RKO (cell line): ENCODE measurements around the gene EFNA1.
"Not testable (repeated sequence)": the region's sequence is repeated elsewhere in the genome, so short reads cannot be mapped to it uniquely, and the experiment has no call there.

Experiments
- DNase-seq: peaks from one replicate; pipeline ENCODE4 v3.0.0-alpha.2; 2016; ENCODE audit warnings: low spot score

The EFNA1 gene

DNA sequence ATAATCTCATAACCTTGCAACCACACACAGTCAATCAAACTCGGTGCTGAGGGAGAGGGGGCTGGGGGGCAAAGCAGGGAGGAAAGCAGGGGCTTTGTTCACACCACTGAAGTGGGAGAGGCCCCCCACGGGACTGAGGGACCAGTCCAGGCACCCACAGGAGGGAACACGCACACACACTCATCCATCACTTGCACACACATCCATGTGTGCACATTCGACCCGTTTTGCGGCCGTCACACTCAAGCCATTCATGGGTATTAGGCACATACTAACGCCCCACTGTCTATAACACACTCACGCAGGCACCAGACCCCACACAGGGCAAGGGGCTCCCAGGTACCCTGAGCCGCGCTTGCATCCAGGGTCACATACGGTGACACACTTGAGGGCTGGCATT is 35.0 kb upstream of the EFNA1 start:
- DNase-seq, result no peak

DNA sequence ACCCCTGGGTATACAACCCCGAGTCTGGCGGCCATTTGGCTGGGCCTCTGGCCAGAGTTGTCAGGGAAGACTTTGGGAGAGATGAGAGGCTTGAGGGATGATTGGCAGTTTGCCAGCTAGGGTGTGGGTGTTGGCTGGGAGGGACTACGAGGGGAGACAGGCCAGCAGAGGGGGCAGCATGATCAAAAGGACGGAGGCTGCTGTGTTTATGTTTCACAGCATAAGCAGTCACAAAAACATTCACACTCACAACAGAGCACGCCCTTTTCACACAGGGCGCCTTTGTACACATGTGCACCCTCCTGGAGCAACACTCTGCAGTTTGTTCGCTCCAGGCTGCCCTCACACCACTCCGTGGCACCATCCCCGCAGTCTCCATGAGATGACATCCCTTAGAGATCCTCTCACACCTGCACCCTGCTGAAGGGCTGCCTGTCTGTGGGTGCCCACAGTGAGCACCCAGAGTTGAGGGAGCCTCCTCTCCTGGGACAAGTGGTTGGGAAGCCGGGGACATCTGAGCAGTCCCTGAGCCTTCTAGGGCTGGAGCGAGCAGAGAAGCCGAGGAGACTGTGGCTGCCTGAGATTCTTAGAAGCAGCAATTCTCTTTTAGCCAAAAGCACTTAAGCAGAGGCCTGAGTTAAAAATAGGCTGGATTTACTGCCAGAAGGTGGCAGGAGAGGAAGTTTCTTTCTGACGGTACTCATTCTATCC is 33.6 kb upstream of the EFNA1 start:
- peak; percentile 64 for DNase-seq

DNA sequence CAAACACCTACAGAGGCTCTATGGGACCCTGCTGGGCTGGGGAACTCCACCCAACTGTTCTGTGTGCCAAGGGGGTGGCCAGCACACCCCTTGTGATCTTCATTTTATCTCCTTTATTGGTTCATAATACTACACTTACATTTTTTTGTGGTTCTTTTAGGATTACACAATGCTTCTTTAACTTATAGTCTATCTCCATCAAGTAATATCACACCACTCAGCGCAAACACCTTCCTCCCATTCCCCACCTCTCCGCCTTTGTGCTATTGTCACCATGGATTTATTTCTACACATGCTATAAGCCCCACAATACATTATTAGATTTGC is 33.1 kb upstream of the EFNA1 start:
- no peak for DNase-seq

DNA sequence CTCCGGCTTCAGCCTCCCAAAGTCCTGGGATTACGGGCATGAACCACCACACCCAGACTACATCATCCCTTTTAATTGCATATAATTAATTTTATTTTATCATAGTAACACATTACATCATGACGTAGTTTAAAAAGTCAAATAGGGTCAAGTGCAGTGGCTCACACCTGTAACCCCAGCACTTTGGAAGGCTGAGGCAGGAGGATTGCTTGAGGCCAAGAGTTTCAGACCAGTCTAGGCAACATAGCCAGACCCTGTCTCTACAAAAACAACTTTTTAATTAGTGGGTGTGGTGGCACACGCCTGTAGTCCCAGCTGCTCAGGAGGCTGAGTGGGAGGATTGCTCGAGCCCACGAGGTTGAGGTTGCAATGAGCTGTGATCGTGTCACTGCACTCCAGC is 28.3 kb upstream of the EFNA1 start:
- DNase-seq, result no peak

DNA sequence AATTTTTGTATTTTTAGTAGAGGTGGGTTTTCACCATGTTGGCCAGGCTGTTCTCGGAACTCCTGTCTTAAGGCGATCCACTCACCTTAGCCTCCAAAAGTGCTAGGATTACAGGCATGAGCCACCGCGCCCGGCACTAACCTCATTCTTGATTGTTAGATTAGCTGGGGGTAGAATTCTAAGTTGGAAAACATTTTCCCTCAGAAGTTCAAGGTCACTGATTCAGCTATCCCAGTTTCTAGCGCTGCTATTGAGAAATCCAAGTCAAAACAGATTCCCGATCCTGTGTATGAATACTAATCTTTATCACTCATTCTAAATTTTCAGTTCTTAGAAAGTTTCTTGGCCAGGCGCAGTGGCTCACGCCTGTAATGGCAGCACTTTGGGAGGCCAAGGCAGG is 24.4 kb upstream of the EFNA1 start:
- no peak for DNase-seq

DNA sequence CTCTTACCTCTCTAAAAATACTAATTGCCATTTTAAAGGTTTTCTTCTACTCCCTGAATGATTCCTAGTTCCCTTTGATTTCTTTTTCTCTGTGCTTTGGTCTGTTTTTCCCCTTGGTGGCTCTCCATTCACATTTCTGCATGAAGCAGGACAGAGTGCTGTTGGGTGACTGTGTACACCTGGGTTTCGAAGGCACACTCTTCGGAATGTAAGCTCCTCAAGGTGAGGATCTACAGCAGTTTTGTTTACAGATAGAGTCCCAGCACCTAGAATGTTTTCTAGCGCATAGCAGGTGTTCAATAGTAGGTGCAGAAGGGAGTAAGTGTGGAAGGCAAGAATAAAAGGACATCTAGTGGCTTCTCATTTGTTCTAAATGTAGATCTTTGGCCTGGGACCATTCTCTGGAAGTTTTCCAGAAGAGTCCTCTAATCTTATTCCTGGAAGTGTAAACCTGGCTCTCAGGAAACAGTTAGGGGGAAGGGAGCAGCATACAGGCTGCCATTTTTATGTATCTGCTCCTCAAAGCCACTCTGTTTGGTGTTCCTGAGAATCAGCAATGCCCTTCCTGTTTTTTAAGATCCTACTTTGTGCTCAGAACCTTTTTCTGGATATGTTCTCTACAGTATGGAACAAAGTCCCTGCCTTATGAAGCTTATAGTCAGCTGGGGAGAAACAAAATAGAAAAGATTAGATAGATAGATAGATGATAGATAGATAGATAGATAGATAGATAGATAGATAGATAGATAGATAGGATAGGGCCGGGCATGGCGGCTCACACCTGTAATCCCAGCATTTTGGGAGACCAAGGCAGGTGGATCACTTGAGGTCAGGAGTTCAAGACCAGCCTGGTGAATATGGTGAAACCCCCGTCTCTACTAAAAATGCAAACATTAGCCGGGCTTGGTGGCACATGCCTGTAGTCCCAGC is 22.8 kb upstream of the EFNA1 start:
- no peak for DNase-seq

DNA sequence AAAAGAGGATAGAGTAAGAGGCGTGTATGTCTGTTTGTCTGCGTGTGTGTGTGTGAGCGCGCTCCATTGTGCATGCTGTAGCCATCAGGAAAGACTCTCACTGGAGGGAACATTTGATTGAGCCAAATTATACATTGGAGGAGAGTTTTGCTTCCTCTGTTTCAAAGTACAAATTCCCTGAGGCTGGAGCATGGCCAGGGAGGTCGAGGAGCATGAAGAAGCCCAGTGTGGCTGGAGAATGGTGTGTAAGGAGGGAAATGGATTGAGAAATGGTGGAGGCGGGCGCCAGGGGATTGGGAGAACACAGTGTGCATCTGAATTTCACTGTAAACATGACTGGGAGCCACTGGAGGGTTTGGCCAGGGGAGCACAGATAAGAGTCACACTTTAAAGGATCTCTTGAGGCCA is 22.1 kb upstream of the EFNA1 start:
- DNase-seq, result no peak

DNA sequence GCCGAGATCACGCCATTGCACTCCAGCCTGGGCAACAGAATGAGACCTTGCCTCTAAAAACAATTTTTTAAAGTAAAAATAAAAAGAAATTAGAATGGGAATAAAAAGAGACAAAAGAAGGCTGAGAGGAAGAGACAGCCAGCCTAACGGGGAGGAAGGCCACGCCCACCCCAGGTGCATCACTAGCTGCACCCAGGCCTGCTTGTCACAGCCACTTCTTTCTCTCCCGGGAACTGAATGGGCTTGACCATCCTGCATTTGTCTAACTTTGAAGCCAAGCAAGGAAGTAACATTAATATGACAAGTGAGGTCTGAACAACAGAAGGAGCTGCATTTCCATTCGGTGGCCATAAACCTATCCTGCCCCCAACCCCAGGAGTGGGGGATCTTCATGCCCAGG is 20.8 kb upstream of the EFNA1 start:
- DNase-seq, result no peak

DNA sequence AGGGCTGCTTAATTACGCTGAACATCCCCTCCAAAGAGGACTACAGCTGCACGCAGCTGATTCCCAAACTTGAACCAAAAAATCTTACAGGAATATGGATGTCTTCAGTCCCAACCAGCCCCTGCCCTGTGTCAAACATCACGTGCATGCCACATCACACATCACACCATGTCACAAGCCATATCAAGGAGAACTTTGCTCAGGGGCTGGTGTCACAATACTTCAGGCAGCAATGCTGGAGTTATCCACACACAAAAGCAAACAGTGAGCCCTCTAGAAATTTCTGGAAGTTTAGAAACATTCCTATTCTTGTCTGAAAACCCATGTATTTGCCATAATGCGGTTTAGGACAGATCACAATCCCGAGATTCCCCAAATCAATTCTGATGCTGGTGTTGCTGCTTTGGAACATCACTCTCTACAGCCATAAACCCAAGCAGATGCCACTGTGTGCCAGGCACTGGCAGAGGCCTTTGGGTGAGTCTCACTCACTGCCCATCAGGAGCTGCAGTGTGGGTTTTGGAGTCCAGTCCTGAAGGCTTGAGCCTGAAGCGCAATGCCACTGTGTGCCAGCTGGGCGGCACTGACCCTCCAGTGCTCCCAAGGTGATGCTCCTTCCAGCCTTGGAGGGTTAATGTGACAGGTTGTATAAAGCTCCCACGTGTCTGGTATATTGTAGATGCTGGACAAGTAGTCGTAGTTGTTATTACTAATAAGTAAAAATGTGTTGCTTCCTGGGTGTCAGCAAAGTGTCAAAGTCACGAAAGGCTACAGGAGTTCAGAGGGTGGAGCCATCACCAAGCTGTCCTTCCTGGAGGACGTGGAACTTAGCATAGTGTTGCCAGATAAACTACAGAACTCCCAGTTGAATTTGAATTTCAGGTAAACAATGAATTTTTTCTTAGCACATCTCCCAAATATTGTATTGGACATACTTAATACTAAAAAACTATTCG is 20.1 kb upstream of the EFNA1 start:
- no peak for DNase-seq

DNA sequence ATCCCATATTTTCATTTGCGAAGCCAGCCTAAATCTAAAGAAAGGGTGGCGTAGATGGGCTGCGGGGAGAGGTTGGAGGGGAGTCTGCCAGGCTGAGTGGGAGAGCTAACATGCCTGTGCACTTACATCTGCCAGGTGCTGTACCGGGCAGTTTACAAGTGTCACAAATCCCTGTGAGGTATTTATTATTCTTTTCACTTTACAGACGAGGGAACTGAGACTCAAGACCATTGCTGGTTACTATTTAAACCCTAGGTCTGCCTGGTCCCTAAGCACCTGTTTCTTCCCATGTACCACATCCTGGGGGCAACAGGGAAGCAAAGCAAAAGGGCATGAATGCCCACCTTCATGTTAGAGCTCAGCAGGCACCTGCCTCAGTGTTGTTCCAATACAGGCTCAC is 19.4 kb upstream of the EFNA1 start:
- no peak for DNase-seq

DNA sequence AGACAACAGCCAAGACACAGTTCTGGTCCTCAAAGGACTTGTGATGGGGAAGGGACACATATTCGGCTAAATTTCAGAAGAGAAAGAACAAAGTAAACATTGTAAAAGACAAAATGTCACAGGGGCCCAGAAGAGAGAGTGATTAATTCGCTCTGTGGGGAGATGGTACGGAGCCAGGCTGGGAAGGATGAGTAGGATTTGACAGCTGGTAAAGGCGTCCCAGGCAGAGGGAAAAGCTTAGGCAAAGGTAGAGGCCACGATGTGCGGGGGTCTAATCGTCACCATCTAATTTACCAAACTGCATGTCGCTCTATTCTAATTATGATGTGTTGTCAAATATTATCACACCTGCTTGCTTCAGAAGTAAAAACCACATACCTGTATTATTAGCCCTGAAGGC is 17.3 kb upstream of the EFNA1 start:
- no peak for DNase-seq

DNA sequence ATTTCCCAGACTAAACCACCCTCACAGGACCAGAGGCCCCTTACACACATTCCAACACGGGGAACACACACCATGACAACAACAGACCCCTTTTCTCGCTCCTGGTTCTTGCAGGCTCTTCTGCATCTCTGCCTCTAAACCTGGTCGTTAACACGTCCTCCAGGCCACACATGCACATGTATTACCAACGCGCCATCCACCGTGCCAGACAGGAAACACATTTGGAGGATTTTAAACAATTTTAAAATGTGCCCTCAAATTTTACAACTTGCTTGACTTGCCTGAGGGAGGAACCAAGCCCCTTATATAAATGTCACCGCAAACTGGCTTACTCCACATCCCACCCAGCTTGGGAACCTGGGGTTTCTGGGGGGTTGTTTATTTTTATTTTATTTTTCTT is 16.9 kb upstream of the EFNA1 start:
- DNase-seq, result no peak

DNA sequence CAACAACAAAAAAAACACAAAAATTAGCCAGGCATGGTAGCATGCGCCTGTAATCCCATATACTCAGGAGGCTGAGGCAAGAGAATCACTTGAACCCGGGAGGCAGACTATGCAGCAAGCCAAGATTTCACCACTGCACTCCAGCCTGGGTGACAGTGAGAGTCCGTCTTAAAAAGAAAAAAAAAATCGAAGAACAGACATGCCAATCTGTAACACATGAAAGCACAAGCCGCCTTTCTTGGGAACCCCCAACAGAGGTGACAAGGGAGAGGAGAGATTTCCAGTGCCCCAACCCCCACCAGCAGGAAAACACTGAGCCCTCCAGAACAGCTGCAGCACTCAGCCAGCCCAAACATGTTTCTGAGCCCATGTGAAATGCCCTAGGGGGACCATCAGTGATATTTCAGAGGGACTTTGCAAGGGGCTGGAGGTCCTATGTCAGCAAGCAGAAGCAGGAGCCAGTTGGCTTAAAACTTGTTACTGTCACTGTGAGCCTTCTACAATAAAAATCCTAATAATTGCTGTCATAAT is 14.2 kb upstream of the EFNA1 start:
- no peak for DNase-seq

DNA sequence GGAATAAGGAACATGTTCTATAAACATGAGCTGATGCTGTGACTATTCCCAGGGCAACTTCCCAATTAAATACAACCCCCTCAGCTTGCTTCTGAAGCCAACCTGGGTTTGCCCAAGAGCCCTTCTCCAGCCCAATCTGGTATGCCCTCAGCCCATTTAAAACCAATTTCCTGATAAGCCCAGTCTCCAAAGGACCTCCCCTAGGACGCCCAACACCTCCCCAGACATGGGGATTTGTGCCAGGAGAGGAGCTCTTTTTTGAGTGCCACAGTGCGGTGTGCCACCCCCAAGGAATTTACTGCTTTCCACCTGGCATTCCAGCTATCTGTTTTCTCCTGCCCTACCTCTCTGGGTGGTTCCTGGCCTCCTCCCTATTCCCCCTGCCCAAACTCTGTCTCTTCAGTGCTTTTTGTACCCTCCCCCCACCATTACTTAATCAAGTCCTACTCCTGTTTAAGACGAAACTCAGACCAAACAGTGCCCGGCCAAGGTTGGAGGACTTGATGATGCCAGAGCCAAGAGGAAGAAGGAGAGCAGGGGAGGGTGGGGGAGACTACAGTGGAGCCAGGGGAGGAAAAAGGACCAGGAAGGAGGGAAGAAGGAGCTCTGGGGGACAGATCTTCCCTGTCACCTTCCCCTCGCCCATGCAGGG is 11.4 kb upstream of the EFNA1 start:
- DNase-seq, result no peak

DNA sequence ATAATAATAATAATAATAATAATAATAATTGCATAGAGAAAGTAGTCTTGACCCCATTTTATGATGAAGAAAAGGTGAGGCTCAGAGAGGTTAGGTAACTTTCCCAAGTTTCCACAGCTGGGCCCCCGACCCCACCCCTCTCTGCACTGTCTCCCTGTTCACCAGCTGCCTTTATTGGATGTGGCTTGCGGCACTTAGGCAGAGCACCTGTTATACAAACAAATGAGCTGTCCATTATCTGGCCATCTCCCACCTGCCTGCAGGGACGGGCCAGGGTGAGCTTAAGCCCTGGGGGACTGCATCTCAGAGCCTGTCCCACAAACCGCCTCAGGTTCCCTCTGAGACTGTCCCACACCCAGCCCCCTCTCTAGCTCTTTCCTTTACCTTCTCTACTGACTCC is 10.1 kb upstream of the EFNA1 start:
- no peak for DNase-seq

DNA sequence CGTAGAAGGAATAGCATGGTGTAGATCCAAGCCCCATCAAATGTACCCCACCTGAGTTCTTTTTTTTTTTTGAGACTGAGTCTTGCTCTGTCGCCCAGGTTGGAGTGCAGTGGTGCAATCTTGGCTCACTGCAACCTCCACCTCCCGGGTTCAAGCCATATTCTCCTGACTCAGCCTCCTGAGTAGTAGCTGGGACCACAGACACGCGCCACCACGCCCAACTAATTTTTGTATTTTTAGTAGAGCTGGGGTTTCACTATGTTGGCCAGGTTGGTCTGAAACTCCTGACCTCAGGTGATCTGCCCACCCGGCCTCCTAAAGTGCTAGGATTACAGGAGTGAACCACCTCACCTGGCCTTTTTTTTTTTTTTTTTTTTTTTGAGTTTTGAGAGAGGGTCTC is 9.6 kb upstream of the EFNA1 start:
- not testable (repeated sequence) for DNase-seq

DNA sequence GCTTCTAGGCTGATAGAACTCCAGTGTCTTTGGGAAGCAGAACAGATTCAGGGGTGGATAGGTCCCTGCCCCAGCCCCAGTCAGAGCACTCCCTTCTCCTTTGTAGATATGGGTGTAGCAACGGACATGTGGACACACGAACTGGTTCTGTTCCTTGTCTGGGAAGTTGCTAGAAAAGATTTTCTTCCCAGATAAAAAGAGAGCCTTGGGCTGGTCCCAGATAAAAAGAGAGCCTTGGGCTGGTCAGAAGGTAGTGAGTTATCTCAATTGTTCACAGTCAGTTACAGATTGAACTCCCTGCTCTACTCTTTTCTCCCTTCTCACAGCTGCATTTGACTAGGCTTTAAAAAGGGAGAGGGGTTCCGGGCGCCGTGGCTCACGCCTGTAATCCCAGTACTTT is 7.4 kb upstream of the EFNA1 start:
- DNase-seq, result no peak

DNA sequence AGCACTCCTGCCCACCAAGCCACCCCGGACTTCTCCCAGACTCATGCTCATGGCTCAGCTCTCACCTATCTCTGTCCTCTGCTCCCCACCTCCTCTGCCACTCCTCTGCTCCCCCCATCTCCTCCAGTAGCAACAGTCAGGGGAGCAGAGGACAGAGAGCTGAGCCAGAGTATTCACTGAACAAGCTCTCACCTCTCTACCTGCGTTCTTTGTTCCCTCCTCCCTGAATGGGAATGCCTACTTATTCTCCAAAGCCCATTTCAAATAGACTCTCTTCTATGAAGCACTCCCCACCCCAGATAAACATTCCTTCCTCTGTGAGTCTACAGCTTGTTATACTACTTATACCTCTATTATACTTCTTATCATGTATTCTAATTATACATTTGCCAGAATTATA is 6.4 kb upstream of the EFNA1 start:
- no peak for DNase-seq

DNA sequence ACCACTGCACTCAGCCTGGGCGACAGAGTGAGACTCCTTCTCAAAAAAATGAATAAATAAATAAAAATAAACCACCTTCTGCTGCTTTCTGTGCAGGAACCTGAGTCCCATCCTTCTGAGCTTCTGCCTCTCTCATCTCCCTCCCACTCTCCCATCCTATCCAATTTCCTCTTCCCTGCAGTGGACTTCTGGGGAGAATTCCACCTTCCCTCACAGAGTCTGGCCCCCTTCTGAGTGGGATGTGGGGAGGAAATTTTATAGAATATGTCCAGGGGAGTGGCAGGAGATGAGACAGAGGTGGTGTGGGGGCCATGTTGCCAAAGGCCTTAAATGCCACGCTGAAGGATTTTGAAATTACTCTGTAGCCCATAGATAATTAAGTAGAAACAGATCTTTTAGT is 5.4 kb upstream of the EFNA1 start:
- no peak for DNase-seq

DNA sequence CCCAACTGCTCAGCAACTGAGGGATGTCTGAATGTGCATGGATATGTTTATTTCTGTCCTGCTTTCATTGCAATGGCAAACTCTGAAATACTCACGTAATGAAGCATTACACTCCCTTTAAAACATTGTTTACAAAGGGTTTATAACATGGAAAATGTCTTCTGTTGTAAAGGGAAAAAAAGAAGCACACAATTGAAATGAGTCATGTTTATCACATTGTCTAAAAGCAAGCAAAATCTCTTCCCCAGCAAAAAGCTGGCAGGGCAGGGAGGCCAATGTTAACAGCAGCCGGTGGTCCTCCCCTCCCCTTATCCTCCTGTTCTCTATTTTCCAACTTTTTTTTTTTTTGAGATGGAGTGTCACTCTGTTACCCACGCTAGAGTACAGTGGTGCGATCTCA is 3.9 kb upstream of the EFNA1 start:
- no peak for DNase-seq

DNA sequence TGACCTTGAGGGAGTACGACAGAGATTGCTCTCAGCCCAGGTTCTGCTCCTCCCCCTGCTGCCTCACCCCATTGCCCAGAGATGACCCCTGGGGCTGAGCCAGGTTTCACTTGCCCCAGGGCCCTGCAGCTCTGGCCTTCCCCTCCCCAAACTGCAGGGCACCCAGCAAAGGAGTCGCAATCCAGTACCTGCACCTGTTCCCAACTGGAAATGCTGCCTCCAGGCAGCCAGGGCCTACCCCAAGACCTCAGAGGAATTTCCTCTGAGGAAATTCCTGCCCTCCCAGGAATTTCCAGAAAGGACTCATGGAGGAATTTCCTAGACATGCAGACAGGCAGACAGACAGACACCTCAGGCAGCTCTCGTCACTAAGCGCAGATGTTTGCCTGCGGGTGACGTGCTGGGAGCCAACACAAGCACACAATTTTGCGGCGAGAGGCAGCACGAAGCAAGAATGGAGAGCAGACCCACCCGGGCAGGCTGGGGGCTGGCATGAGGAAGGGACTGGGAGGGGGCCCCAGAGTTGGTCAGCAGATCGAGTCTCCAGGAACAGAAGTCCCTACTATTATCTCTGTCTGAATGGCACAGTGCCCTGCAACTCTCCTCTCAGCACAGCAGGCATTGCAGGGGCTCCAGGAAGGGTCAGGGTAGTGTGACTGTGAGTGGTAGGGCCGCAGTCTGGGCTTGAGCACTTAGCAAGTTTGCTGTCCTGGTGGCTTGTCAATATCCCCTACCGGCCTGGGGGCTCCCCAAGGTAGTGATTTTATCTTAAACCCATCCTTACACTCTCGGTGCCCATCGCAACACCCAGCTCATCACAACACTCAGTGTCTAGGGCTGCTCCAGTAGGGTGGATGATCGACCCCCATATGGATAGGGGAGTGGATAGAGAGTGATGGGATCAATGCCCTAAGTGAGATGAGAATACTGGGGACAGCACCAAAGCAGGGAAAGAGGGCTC is 2.9 kb upstream of the EFNA1 start:
- no peak for DNase-seq
